ENCODE data around the gene TNFAIP8L2. TPM values are rescaled to one million over a fixed set of nuclear protein-coding genes. Genes with fewer than 3 reads are reported as not detected.
A peak's percentile ranks its signal among the peaks of the same experiment; 100 is the strongest.
"Not testable (repeated sequence)": the region's sequence is repeated elsewhere in the genome, so short reads cannot be mapped to it uniquely, and the experiment has no call there.

TNFAIP8L2 gene
- total and polyA plus RNA-seq, 8 donors, result 0.16 to 3.8 (median 1.3) TPM

DNA sequence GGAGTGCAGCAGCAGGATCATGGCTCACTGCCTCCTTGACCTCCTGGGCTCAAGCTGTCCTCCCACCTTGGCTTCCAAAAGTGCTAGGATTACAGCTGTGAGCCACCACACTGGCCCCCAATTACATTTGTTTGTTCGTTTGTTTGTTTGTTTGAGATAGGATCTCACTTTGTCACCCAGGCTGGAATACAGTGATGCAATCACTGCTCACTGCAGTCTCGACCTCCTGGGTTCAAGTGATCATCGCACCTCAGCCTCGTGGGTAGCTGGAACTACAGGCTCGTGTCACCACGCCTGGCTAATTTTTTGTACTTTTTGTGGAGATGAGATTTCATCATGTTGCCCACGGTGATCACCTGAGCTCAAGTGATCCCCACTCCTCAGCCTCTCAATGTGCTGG is 35.6 kb downstream of the TNFAIP8L2 start:
- DNase-seq (no peak), ATAC-seq (no peak), FAIRE-seq (no peak)
- no peaks in the 10 kb centered on the region for H3K36me3 ChIP-seq
- 62 to 68% methylated on average over 7 of the region's 7 CpGs for WGBS, 2 donors
- no peak overlapping the region for H3K4me3 ChIP-seq
- peaks cover 0 to 13% (median 11%) of the 10 kb centered on the region in 3 donors for H3K4me1 ChIP-seq
- TF ChIP-seq, protein P1, sequence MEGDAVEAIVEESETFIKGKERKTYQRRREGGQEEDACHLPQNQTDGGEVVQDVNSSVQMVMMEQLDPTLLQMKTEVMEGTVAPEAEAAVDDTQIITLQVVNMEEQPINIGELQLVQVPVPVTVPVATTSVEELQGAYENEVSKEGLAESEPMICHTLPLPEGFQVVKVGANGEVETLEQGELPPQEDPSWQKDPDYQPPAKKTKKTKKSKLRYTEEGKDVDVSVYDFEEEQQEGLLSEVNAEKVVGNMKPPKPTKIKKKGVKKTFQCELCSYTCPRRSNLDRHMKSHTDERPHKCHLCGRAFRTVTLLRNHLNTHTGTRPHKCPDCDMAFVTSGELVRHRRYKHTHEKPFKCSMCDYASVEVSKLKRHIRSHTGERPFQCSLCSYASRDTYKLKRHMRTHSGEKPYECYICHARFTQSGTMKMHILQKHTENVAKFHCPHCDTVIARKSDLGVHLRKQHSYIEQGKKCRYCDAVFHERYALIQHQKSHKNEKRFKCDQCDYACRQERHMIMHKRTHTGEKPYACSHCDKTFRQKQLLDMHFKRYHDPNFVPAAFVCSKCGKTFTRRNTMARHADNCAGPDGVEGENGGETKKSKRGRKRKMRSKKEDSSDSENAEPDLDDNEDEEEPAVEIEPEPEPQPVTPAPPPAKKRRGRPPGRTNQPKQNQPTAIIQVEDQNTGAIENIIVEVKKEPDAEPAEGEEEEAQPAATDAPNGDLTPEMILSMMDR (IDR thresholded peaks at IDR 0.05), result no peak
- no peaks in the 10 kb centered on the region for H3K9me3 ChIP-seq
- no peaks in the 10 kb centered on the region for H3K27me3 ChIP-seq
- intact Hi-C loops (cut with DNase I), result no loop called here
- H3K27ac ChIP-seq, result no peak overlapping the region

DNA sequence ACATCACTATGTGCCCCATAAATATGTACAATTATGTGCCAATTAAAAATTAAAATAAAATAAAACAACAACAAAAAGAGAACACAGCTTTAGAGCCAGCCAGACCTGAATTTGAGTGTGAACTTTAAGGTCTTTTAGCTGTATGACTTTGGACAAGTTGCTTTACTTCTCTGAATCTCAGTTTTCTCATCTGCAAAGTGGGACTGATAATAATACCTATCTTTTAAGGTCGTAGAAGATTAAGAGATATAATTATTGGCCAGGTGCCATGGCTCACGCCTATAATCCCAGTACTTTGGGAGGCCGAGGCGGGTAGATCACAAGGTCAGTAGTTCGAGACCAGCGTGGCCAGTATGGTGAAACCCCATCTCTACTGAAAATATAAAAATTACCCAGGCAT is 36.9 kb downstream of the TNFAIP8L2 start:
- no peak for FAIRE-seq
- DNase-seq, result no peak
- intact Hi-C loops (cut with DNase I), result no loop called here
- Histone ChIP-seq H3K27me3 (no peaks in the 10 kb centered on the region), H3K27ac (no peak overlapping the region), H3K9me3 (no peaks in the 10 kb centered on the region), H3K36me3 (no peaks in the 10 kb centered on the region), H3K4me1 (peaks cover 0 to 13% (median 11%) of the 10 kb centered on the region in 3 donors), H3K4me3 (no peak overlapping the region)
- 42% methylated on average over 6 of the region's 6 CpGs for WGBS, 2 donors
- TF ChIP-seq, protein P1 (IDR thresholded peaks at IDR 0.05), result no peak
- no peak for ATAC-seq

DNA sequence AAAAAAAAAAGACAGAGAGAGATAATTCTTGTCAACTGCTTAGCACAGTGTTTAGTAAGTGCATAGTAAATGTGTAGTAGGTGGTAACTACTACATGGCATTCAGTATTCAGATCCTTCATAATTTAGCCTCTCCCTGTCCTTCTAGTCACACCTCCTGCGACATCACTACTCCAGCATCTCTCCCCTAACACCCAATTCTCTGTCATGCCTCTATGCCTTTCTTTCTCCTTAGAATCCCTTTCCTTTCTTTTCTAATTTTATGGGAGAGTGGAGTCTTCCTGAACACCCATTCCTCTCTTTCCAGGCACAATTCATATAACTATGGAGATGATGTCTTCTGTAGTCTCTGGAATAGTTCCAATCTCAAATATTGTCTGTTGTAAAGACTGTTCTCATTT is 37.4 kb downstream of the TNFAIP8L2 start:
- Histone ChIP-seq H3K9me3 (no peaks in the 10 kb centered on the region), H3K4me1 (peaks cover 0 to 8% (median 5%) of the 10 kb centered on the region in 3 donors), H3K27ac (no peak overlapping the region), H3K27me3 (no peaks in the 10 kb centered on the region), H3K4me3 (no peak overlapping the region), H3K36me3 (no peaks in the 10 kb centered on the region)
- 79 to 100% methylated on average over 1 of the region's 1 CpG for WGBS, 2 donors
- intact Hi-C loops (cut with DNase I), result no loop called here
- TF ChIP-seq, protein P1 (IDR thresholded peaks at IDR 0.05), result no peak
- ATAC-seq (no peak), DNase-seq (no peak), FAIRE-seq (no peak)

DNA sequence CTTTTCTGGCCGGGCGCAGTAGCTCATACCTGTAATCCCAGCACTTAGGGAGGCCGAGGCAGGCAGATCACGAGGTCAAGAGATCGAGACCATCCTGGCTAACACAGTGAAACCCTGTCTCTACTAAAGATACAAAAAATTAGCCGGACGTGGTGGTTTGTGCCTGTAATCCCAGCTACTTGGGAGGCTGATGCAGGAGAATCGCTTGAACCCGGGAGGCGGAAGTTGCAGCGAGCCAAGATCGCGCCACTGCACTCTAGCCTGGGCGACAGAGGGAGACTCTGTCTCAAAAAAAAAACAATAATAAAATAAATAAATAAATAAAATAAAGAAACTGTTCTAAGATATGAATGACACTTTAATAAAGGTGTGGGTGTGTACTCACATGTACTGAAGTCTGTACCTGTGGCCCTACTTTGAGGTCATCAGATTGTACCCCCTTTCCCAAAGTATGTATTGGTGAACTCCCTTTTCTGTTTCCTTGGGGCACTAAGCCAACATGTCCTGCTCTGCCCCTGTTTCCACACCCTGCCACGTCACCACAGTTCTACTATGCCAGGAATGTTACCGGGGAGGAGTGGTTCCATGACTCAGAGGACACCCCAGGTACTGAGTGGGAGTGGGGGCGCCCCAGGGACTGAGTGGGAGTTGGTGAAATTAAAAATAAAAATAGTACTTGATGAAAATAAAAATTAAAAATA is 38.6 kb downstream of the TNFAIP8L2 start:
- intact Hi-C loops (cut with DNase I), result loop anchor here in 2 of 3 donors (5.0 kb wide), 1 partner anchor 57 kb away; the partner anchor contains the start of gene PSMD4 (in 2 of the 2)
- peak in 5 of 6 donors; percentile 9 to 58 (median 52) for DNase-seq
- 64 to 76% methylated on average over 17 of the region's 17 CpGs for whole genome bisulfite sequencing, 2 donors
- not testable (repeated sequence) for ATAC-seq, H3K4me1 ChIP-seq, H3K9me3 ChIP-seq, H3K27ac ChIP-seq, FAIRE-seq, H3K4me3 ChIP-seq, H3K36me3 ChIP-seq, H3K27me3 ChIP-seq

DNA sequence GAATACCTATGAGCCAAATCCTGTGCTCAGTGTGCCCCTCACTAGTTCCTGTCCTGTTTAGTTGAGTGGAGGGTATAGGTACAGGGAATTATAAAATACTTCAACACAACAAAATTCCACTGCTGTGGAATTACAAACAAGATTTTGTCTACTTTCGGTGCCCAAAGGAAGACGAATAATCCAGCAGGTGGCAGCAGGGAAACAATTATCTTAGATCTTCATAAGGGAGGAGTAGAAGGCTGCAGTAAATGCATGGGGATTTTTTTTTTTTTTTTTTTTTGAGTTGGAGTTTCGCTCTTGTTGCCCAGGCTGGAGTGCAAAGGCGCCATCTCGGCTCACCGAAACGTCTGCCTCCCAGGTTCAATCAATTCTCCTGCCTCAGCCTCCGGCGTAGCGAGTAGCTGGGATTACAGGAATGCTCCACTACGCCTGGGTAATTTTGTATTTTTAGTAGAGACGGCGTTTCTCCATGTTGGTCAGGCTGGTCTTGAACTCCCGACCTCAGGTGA is 39.9 kb downstream of the TNFAIP8L2 start:
- no peaks in the 10 kb centered on the region for H3K9me3 ChIP-seq
- H3K4me3 ChIP-seq, result peak overlapping the region in 1 of 4 donors; percentile 29
- ATAC-seq (peak; percentile 54 to 62 (median 58)), DNase-seq (peak in 4 of 6 donors; percentile 20 to 77 (median 70)), FAIRE-seq (no peak)
- H3K36me3 ChIP-seq, result no peaks in the 10 kb centered on the region
- H3K27ac ChIP-seq, result peak overlapping the region in 3 of 4 donors; percentile 23 to 69 (median 53)
- WGBS, 2 donors, result 27% methylated on average over 14 of the region's 14 CpGs
- TF ChIP-seq, protein P1 (IDR thresholded peaks at IDR 0.05), result peak in 3 of 4 donors; percentile 12 to 37 (median 24)
- H3K4me1 ChIP-seq, result peaks cover 6 to 17% (median 12%) of the 10 kb centered on the region in 3 donors
- no peaks in the 10 kb centered on the region for H3K27me3 ChIP-seq
- intact Hi-C loops (cut with DNase I), result loop anchor here in 2 of 3 donors (5.0 kb wide), 1 partner anchor 56 kb away; the partner anchor contains the start of gene PSMD4 (in 2 of the 2)

All from pancreas (tissue), 10 donors.